Activated T-cell treated with anti-CD3 and anti-CD28 coated beads, Interleukin-2, amount 50 U/mL, for 24 hours (primary cell): ENCODE data around the gene KHDC1L.

Experiments
- DNase-seq: peaks from one replicate; pipeline ENCODE4 v3.0.0-alpha.2; 2020
- H3K27ac Mint-ChIP-seq: 2 replicates; pipeline ENCODE4 v1.8.0; 2020; ENCODE audit warnings: mild to moderate bottlenecking, mixed read lengths
- H3K27me3 Mint-ChIP-seq: 2 replicates; pipeline ENCODE4 v1.8.0; 2020; ENCODE audit warnings: mixed read lengths
- H3K36me3 Mint-ChIP-seq: 2 replicates; pipeline ENCODE4 v1.8.0; 2020; ENCODE audit warnings: low read depth, mixed read lengths
- H3K4me1 Mint-ChIP-seq: 2 replicates; pipeline ENCODE4 v1.8.0; 2020; ENCODE audit warnings: low read depth, mixed read lengths
- H3K4me3 Mint-ChIP-seq: 2 replicates; pipeline ENCODE4 v1.8.0; 2020; ENCODE audit warnings: mild to moderate bottlenecking, moderate library complexity, mixed read lengths
- H3K9me3 Mint-ChIP-seq: 2 replicates; pipeline ENCODE4 v1.8.0; 2020; ENCODE audit warnings: mixed read lengths

KHDC1L gene

GRCh38 chr6:73180076-73180738, 45.1 kb downstream of the KHDC1L start:
- DNase-seq = no peak
- H3K4me3 Mint-ChIP-seq = no peak overlapping the region
- H3K36me3 Mint-ChIP-seq = no peaks in the 10 kb centered on the region
- H3K4me1 Mint-ChIP-seq = peaks cover 6% of the 10 kb centered on the region
- H3K9me3 Mint-ChIP-seq = no peaks in the 10 kb centered on the region
- no peaks in the 10 kb centered on the region for H3K27me3 Mint-ChIP-seq
- no peak overlapping the region for H3K27ac Mint-ChIP-seq

GRCh38 chr6:73177221-73177944, 47.9 kb downstream of the KHDC1L start:
- H3K36me3 Mint-ChIP-seq = no peaks in the 10 kb centered on the region
- H3K27ac Mint-ChIP-seq = no peak overlapping the region
- H3K27me3 Mint-ChIP-seq = no peaks in the 10 kb centered on the region
- DNase-seq = no peak
- no peak overlapping the region for H3K4me3 Mint-ChIP-seq
- peaks cover 6% of the 10 kb centered on the region for H3K4me1 Mint-ChIP-seq
- H3K9me3 Mint-ChIP-seq = no peaks in the 10 kb centered on the region

DNA sequence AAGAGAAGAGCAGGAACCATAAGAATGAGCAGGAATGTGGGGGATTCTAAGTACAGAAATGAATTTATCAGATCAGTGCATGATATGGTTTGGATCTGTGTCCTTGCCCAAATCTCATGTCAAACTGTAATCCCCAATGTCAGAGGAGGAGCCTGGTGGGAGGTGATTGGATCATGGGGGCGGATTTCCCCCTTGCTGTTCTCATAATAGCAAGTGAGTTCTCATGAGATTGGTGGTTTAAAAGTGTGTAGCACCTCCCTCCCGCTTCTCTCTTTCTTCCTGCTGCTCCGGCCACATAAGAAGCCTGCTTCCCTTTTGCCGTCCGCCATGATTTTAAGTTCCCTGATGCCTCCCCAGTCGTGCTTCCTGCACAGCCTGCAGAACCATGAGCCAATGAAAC, 49.2 kb downstream of the KHDC1L start:
- Mint-ChIP-seq H3K9me3 (no peaks in the 10 kb centered on the region), H3K27ac (no peak overlapping the region), H3K36me3 (no peaks in the 10 kb centered on the region), H3K27me3 (no peaks in the 10 kb centered on the region), H3K4me3 (no peak overlapping the region), H3K4me1 (peaks cover 6% of the 10 kb centered on the region)
- DNase-seq = no peak

GRCh38 chr6:73174646-73175045, 50.6 kb downstream of the KHDC1L start:
- no peak overlapping the region for H3K4me3 Mint-ChIP-seq
- H3K27ac Mint-ChIP-seq = no peak overlapping the region
- no peaks in the 10 kb centered on the region for H3K9me3 Mint-ChIP-seq
- no peaks in the 10 kb centered on the region for H3K36me3 Mint-ChIP-seq
- no peak for DNase-seq
- H3K4me1 Mint-ChIP-seq = no peaks in the 10 kb centered on the region
- no peaks in the 10 kb centered on the region for H3K27me3 Mint-ChIP-seq
